Caco-2 (cell line): ENCODE results near the gene PACSIN1. TPM values are rescaled to one million over a fixed set of nuclear protein-coding genes. Genes with fewer than 3 reads are reported as not detected.

Experiments used
- BruUV-seq: library from RNA; stranded (reverse); fragments of 400-500 nt; replicated peaks from 2 replicates; lab custom pipeline; 2021; lab: Mats Ljungman, UMichigan
- CTCF ChIA-PET: fragments of 300-600 bp; sonication (Branson Sonifier 250); formaldehyde crosslinking; loops from one replicate; lab custom pipeline; 2022; ENCODE audit warnings: antibody characterized with exemption; lab: Charles Lee
- POLR2A ChIA-PET: fragments of 300-600 bp; sonication (Branson Sonifier 250); formaldehyde crosslinking; loops from one replicate; lab custom pipeline; 2022; ENCODE audit warnings: antibody characterized with exemption; lab: Charles Lee
- DNase-seq, 2 experiments: peaks; one replicate each; pipeline versions ENCODE4 v3.0.0 to v3.0.0-alpha.2; 2020 to 2022
- H3K27me3 ChIP-seq: replicated peaks from 2 replicates; pipeline ENCODE4 v1.6.0; 2011; ENCODE audit warnings: low read length; ENCODE audit not compliant: control insufficient read depth, insufficient read depth
- H3K36me3 ChIP-seq: 2 replicates; pipeline ENCODE4 v1.5.1; 2011; ENCODE audit warnings: low read length; ENCODE audit not compliant: control insufficient read depth, insufficient read depth
- H3K4me1 ChIP-seq: fragments of 250-450 bp; sonication (Bioruptor Pico); 2 replicates; pipeline ENCODE4 v1.5.1; 2020; ENCODE audit warnings: mild to moderate bottlenecking
- H3K4me3 ChIP-seq: 2 replicates; pipeline ENCODE4 v1.5.1; 2011; ENCODE audit warnings: low read depth, mild to moderate bottlenecking, control low read depth, low read length
- H3K9me3 ChIP-seq: fragments of 250-450 bp; sonication (Bioruptor Pico); 2 replicates; pipeline ENCODE4 v1.5.1; 2020; ENCODE audit warnings: mild to moderate bottlenecking, moderate library complexity
- H3K27ac Mint-ChIP-seq: one replicate; pipeline ENCODE4 v1.8.0; 2022; ENCODE audit warnings: mixed read lengths; ENCODE audit not compliant: unreplicated experiment
- H3K27me3 Mint-ChIP-seq: one replicate; pipeline ENCODE4 v1.8.0; 2022; ENCODE audit warnings: mixed read lengths; ENCODE audit not compliant: insufficient read depth, unreplicated experiment
- H3K36me3 Mint-ChIP-seq: one replicate; pipeline ENCODE4 v1.8.0; 2022; ENCODE audit warnings: mild to moderate bottlenecking, mixed read lengths; ENCODE audit not compliant: insufficient read depth, unreplicated experiment
- H3K4me1 Mint-ChIP-seq: one replicate; pipeline ENCODE4 v1.8.0; 2022; ENCODE audit warnings: low read depth, mixed read lengths; ENCODE audit not compliant: unreplicated experiment
- H3K4me3 Mint-ChIP-seq: one replicate; pipeline ENCODE4 v1.8.0; 2022; ENCODE audit warnings: mild to moderate bottlenecking, moderate library complexity, mixed read lengths; ENCODE audit not compliant: unreplicated experiment
- H3K9me3 Mint-ChIP-seq: one replicate; pipeline ENCODE4 v1.8.0; 2022; ENCODE audit warnings: mixed read lengths; ENCODE audit not compliant: unreplicated experiment
- CTCF ChIP-seq, 2 experiments: fragments of 200-600 bp in 1 of 2; IDR thresholded peaks; 1 replicate in 1 of 2; 2 replicates in 1 of 2; pipeline versions ENCODE4 v1.5.1 to v1.8.0; 2011 to 2022; ENCODE audit warnings: antibody characterized with exemption in 1 of 2, control low read depth in 1 of 2, inconsistent platforms in 1 of 2, low read depth in 1 of 2, low read length in 1 of 2, mild to moderate bottlenecking in 1 of 2, moderate library complexity in 1 of 2; ENCODE audit not compliant: insufficient read depth in 1 of 2, severe bottlenecking in 1 of 2, unreplicated experiment in 1 of 2
- intact Hi-C: fragments of 100-400 bp; cut with micrococcal nuclease; formaldehyde crosslinking; loops from one replicate; pipeline ENCODE4 v1.10.0; 2022; ENCODE audit not compliant: unreplicated experiment
- total RNA-seq: library from RNA; stranded (reverse); gene quantifications from 2 replicates; pipeline ENCODE4 v1.2.3, GENCODE V29; 2022

The PACSIN1 gene
- total RNA-seq, 1 experiment from 2014 or later: 3.7 TPM

GRCh38 chr6:34572021-34572420 is 106.1 kb downstream of the PACSIN1 start:
- Mint-ChIP-seq H3K4me3 (no peak overlapping the region), H3K36me3 (peaks cover 33% of the 10 kb centered on the region), H3K27ac (no peak overlapping the region), H3K9me3 (no peaks in the 10 kb centered on the region), H3K27me3 (no peaks in the 10 kb centered on the region), H3K4me1 (no peaks in the 10 kb centered on the region)
- intact Hi-C loops: no loop called here
- Histone ChIP-seq H3K36me3 (no peaks in the 10 kb centered on the region), H3K4me3 (no peak overlapping the region), H3K4me1 (no peaks in the 10 kb centered on the region), H3K9me3 (no peaks in the 10 kb centered on the region), H3K27me3 (no peaks in the 10 kb centered on the region)
- POLR2A ChIA-PET: no interaction called here
- CTCF ChIA-PET: no interaction called here
- no TSS peak for BruUV-seq
- DNase-seq: no peak
- TF ChIP-seq CTCF (IDR thresholded peaks at IDR 0.05; ENCODE audit: insufficient read depth in 1 of 2, low read depth in 1 of 2, low read length in 1 of 2, severe bottlenecking in 1 of 2, unreplicated experiment in 1 of 2): no peak

GRCh38 chr6:34572585-34572984 is 106.7 kb downstream of the PACSIN1 start:
- Mint-ChIP-seq H3K27me3 (no peaks in the 10 kb centered on the region), H3K36me3 (peaks cover 33% of the 10 kb centered on the region), H3K9me3 (no peaks in the 10 kb centered on the region), H3K4me3 (no peak overlapping the region), H3K4me1 (no peaks in the 10 kb centered on the region), H3K27ac (no peak overlapping the region)
- H3K27me3 ChIP-seq: no peaks in the 10 kb centered on the region
- no peak for TF ChIP-seq CTCF (IDR thresholded peaks at IDR 0.05; ENCODE audit: insufficient read depth in 1 of 2, low read depth in 1 of 2, low read length in 1 of 2, severe bottlenecking in 1 of 2, unreplicated experiment in 1 of 2)
- BruUV-seq: no TSS peak
- intact Hi-C loops: no loop called here
- H3K36me3 ChIP-seq: no peaks in the 10 kb centered on the region
- H3K4me1 ChIP-seq: no peaks in the 10 kb centered on the region
- ChIA-PET CTCF (no interaction called here), POLR2A (no interaction called here)
- no peak overlapping the region for H3K4me3 ChIP-seq
- no peak for DNase-seq
- no peaks in the 10 kb centered on the region for H3K9me3 ChIP-seq

GRCh38 chr6:34573567-34574183 is 107.8 kb downstream of the PACSIN1 start:
- H3K36me3 Mint-ChIP-seq: peaks cover 33% of the 10 kb centered on the region
- ChIA-PET POLR2A (no interaction called here), CTCF (interaction anchor here (2.2 kb wide), 1 partner anchor 35 kb away, joined by 9 read pairs; no protein-coding TSS in a partner anchor)
- H3K27me3 Mint-ChIP-seq: no peaks in the 10 kb centered on the region
- Histone ChIP-seq H3K27me3 (no peaks in the 10 kb centered on the region), H3K4me3 (no peak overlapping the region), H3K4me1 (no peaks in the 10 kb centered on the region), H3K9me3 (no peaks in the 10 kb centered on the region), H3K36me3 (no peaks in the 10 kb centered on the region)
- H3K4me1 Mint-ChIP-seq: no peaks in the 10 kb centered on the region
- DNase-seq: no peak
- no peak overlapping the region for H3K27ac Mint-ChIP-seq
- no peak overlapping the region for H3K4me3 Mint-ChIP-seq
- no peak for TF ChIP-seq CTCF (IDR thresholded peaks at IDR 0.05; ENCODE audit: insufficient read depth in 1 of 2, low read depth in 1 of 2, low read length in 1 of 2, severe bottlenecking in 1 of 2, unreplicated experiment in 1 of 2)
- no TSS peak for BruUV-seq
- H3K9me3 Mint-ChIP-seq: no peaks in the 10 kb centered on the region
- intact Hi-C loops: no loop called here
